Embryonic facial prominence (tissue), 1 donor: ENCODE data around the gene ACTRT2.

Experiments used
- DNase-seq: peaks from one replicate; pipeline ENCODE4 v3.0.0-alpha.2; 2016; ENCODE audit errors: extremely low spot score

Gene ACTRT2

GRCh38 chr1:3003039-3003940 lies 18.0 kb upstream of the ACTRT2 start:
- no peak for DNase-seq

- no peak for DNase-seq
These were observed 17.4 kb upstream of the ACTRT2 start for GRCh38 chr1:3003941-3004270.

GRCh38 chr1:3004285-3005205 lies 16.7 kb upstream of the ACTRT2 start:
- no peak for DNase-seq

GRCh38 chr1:3005771-3006170 lies 15.5 kb upstream of the ACTRT2 start:
- DNase-seq: no peak

- no peak for DNase-seq
These were observed 13.7 kb upstream of the ACTRT2 start for GRCh38 chr1:3007298-3008147.

GRCh38 chr1:3009021-3009420 lies 12.2 kb upstream of the ACTRT2 start:
- DNase-seq: no peak

GRCh38 chr1:3009556-3009955 lies 11.7 kb upstream of the ACTRT2 start:
- no peak for DNase-seq

GRCh38 chr1:3011127-3011526 lies 10.1 kb upstream of the ACTRT2 start:
- DNase-seq: no peak

- DNase-seq: no peak
These were observed 9.4 kb upstream of the ACTRT2 start for GRCh38 chr1:3011631-3012455.

GRCh38 chr1:3012456-3013291 lies 8.6 kb upstream of the ACTRT2 start:
- no peak for DNase-seq

GRCh38 chr1:3013371-3014049 lies 7.8 kb upstream of the ACTRT2 start:
- DNase-seq: no peak

GRCh38 chr1:3014050-3014440 lies 7.2 kb upstream of the ACTRT2 start:
- no peak for DNase-seq

GRCh38 chr1:3014443-3015268 lies 6.6 kb upstream of the ACTRT2 start:
- DNase-seq: no peak

GRCh38 chr1:3015269-3015635 lies 6.0 kb upstream of the ACTRT2 start:
- DNase-seq: no peak

- no peak for DNase-seq
These were observed 5.5 kb upstream of the ACTRT2 start for GRCh38 chr1:3015744-3016143.

GRCh38 chr1:3016641-3017439 lies 4.4 kb upstream of the ACTRT2 start:
- no peak for DNase-seq

GRCh38 chr1:3017440-3018050 lies 3.7 kb upstream of the ACTRT2 start:
- no peak for DNase-seq
